Measurements from ENCODE around the gene TMEM132C.

- TF ChIP-seq CTCF (IDR thresholded peaks at IDR 0.05) (no peak), POLR2A (IDR thresholded peaks at IDR 0.05) (no peak)
These were observed 127.2 kb downstream of the TMEM132C start for GRCh38 chr12:128394137-128394536.

All from right lobe of liver (tissue), 4 donors.